T-helper 1 cell treated with Interleukin-12 subunit alpha and Interleukin-12 subunit beta and Interleukin-4 antibody, amounts not matched to agents 30 μg/mL and 1 μg/mL, for 36 hours (primary cell): ENCODE measurements around the gene ATP5F1C.
"Not testable (repeated sequence)": the region's sequence is repeated elsewhere in the genome, so short reads cannot be mapped to it uniquely, and the experiment has no call there.

Source experiments
- H3K27ac Mint-ChIP-seq: one replicate; pipeline ENCODE4 v1.8.0; 2021; ENCODE audit warnings: mild to moderate bottlenecking, mixed read lengths
- H3K27me3 Mint-ChIP-seq: one replicate; pipeline ENCODE4 v1.8.0; 2021; ENCODE audit warnings: low read depth, mixed read lengths
- H3K36me3 Mint-ChIP-seq: one replicate; pipeline ENCODE4 v1.8.0; 2021; ENCODE audit warnings: low read depth, mixed read lengths
- H3K4me1 Mint-ChIP-seq: one replicate; pipeline ENCODE4 v1.8.0; 2021; ENCODE audit warnings: low read depth, mixed read lengths
- H3K4me3 Mint-ChIP-seq: one replicate; pipeline ENCODE4 v1.8.0; 2021; ENCODE audit warnings: mild to moderate bottlenecking, moderate library complexity, mixed read lengths
- H3K9me3 Mint-ChIP-seq: one replicate; pipeline ENCODE4 v1.8.0; 2021; ENCODE audit warnings: mixed read lengths

The ATP5F1C gene

GRCh38 chr10:7811743-7812142 is 23.8 kb downstream of the ATP5F1C start:
- not testable (repeated sequence) for H3K4me3 Mint-ChIP-seq, H3K4me1 Mint-ChIP-seq, H3K27ac Mint-ChIP-seq, H3K9me3 Mint-ChIP-seq, H3K36me3 Mint-ChIP-seq
- H3K27me3 Mint-ChIP-seq = peaks cover 17% of the 10 kb centered on the region

- no peaks in the 10 kb centered on the region for H3K36me3 Mint-ChIP-seq
- no peak overlapping the region for H3K4me3 Mint-ChIP-seq
- no peak overlapping the region for H3K27ac Mint-ChIP-seq
- no peaks in the 10 kb centered on the region for H3K9me3 Mint-ChIP-seq
- peaks cover 27% of the 10 kb centered on the region for H3K27me3 Mint-ChIP-seq
- peaks cover 6% of the 10 kb centered on the region for H3K4me1 Mint-ChIP-seq
Observed at GRCh38 chr10:7813481-7813880, 25.5 kb downstream of the ATP5F1C start.

GRCh38 chr10:7817576-7817975 is 29.6 kb downstream of the ATP5F1C start:
- peaks cover 24% of the 10 kb centered on the region for H3K4me1 Mint-ChIP-seq
- H3K27me3 Mint-ChIP-seq = peaks cover 27% of the 10 kb centered on the region
- no peaks in the 10 kb centered on the region for H3K9me3 Mint-ChIP-seq
- peak overlapping the region; percentile 99 for H3K4me3 Mint-ChIP-seq
- H3K36me3 Mint-ChIP-seq = peaks cover 5% of the 10 kb centered on the region
- H3K27ac Mint-ChIP-seq = no peak overlapping the region

- peaks cover 27% of the 10 kb centered on the region for H3K27me3 Mint-ChIP-seq
- H3K9me3 Mint-ChIP-seq = no peaks in the 10 kb centered on the region
- peaks cover 5% of the 10 kb centered on the region for H3K36me3 Mint-ChIP-seq
- peaks cover 24% of the 10 kb centered on the region for H3K4me1 Mint-ChIP-seq
- peak overlapping the region; percentile 99 for H3K4me3 Mint-ChIP-seq
- H3K27ac Mint-ChIP-seq = peak overlapping the region; percentile 68
Observed at GRCh38 chr10:7817984-7818294, 30.0 kb downstream of the ATP5F1C start.

GRCh38 chr10:7818295-7819120 is 30.5 kb downstream of the ATP5F1C start, which contains the start of gene TAF3:
TSS of gene TAF3 (plus strand) at chr10:7818505. CDS start at chr10:7818710, 205 bp downstream.
- H3K36me3 Mint-ChIP-seq = peaks cover 5% of the 10 kb centered on the region
- H3K4me3 Mint-ChIP-seq = peak within 1 kb of the TSS; percentile 99
- H3K27me3 Mint-ChIP-seq = peaks cover 26% of the 10 kb centered on the region
- no peaks in the 10 kb centered on the region for H3K9me3 Mint-ChIP-seq
- H3K4me1 Mint-ChIP-seq = peaks cover 24% of the 10 kb centered on the region
- peak within 1 kb of the TSS; percentile 92 for H3K27ac Mint-ChIP-seq

- Mint-ChIP-seq H3K4me3 (peak overlapping the region; percentile 99), H3K27me3 (peaks cover 22% of the 10 kb centered on the region), H3K36me3 (peaks cover 5% of the 10 kb centered on the region), H3K27ac (peak overlapping the region; percentile 92), H3K4me1 (peaks cover 24% of the 10 kb centered on the region), H3K9me3 (no peaks in the 10 kb centered on the region)
Observed at GRCh38 chr10:7819121-7819460, 31.1 kb downstream of the ATP5F1C start.

- H3K4me1 Mint-ChIP-seq = peaks cover 19% of the 10 kb centered on the region
- H3K9me3 Mint-ChIP-seq = no peaks in the 10 kb centered on the region
- no peaks in the 10 kb centered on the region for H3K27me3 Mint-ChIP-seq
- H3K4me3 Mint-ChIP-seq = no peak overlapping the region
- H3K27ac Mint-ChIP-seq = no peak overlapping the region
- H3K36me3 Mint-ChIP-seq = peaks cover 21% of the 10 kb centered on the region
Observed at GRCh38 chr10:7824251-7824650, 36.3 kb downstream of the ATP5F1C start.

GRCh38 chr10:7826971-7827370 is 39.0 kb downstream of the ATP5F1C start:
- no peak overlapping the region for H3K4me3 Mint-ChIP-seq
- no peaks in the 10 kb centered on the region for H3K27me3 Mint-ChIP-seq
- H3K4me1 Mint-ChIP-seq = peaks cover 6% of the 10 kb centered on the region
- no peak overlapping the region for H3K27ac Mint-ChIP-seq
- H3K36me3 Mint-ChIP-seq = peaks cover 26% of the 10 kb centered on the region
- no peaks in the 10 kb centered on the region for H3K9me3 Mint-ChIP-seq

- peaks cover 10% of the 10 kb centered on the region for H3K4me1 Mint-ChIP-seq
- no peaks in the 10 kb centered on the region for H3K27me3 Mint-ChIP-seq
Observed at GRCh38 chr10:7829289-7829834, 41.4 kb downstream of the ATP5F1C start.

GRCh38 chr10:7832060-7832459 is 44.1 kb downstream of the ATP5F1C start:
- Mint-ChIP-seq H3K27ac (no peak overlapping the region), H3K9me3 (no peaks in the 10 kb centered on the region), H3K27me3 (no peaks in the 10 kb centered on the region), H3K4me3 (no peak overlapping the region), H3K4me1 (peaks cover 10% of the 10 kb centered on the region), H3K36me3 (peaks cover 25% of the 10 kb centered on the region)

More at GRCh38 chr10:7829289-7829834, 41.4 kb downstream of the ATP5F1C start:
- Mint-ChIP-seq H3K27ac (no peak overlapping the region), H3K9me3 (no peaks in the 10 kb centered on the region), H3K36me3 (peaks cover 28% of the 10 kb centered on the region), H3K4me3 (no peak overlapping the region)

GRCh38 chr10:7833210-7833609 is 45.2 kb downstream of the ATP5F1C start:
- Mint-ChIP-seq H3K4me3 (no peak overlapping the region), H3K36me3 (peaks cover 25% of the 10 kb centered on the region), H3K27me3 (no peaks in the 10 kb centered on the region), H3K27ac (no peak overlapping the region), H3K4me1 (peaks cover 7% of the 10 kb centered on the region), H3K9me3 (no peaks in the 10 kb centered on the region)

GRCh38 chr10:7834262-7834661 is 46.3 kb downstream of the ATP5F1C start:
- H3K27ac Mint-ChIP-seq = no peak overlapping the region
- H3K27me3 Mint-ChIP-seq = no peaks in the 10 kb centered on the region
- peaks cover 7% of the 10 kb centered on the region for H3K4me1 Mint-ChIP-seq
- H3K9me3 Mint-ChIP-seq = no peaks in the 10 kb centered on the region
- no peak overlapping the region for H3K4me3 Mint-ChIP-seq
- H3K36me3 Mint-ChIP-seq = peaks cover 26% of the 10 kb centered on the region

- Mint-ChIP-seq H3K27ac (no peak overlapping the region), H3K4me1 (peaks cover 4% of the 10 kb centered on the region), H3K4me3 (no peak overlapping the region), H3K9me3 (no peaks in the 10 kb centered on the region), H3K27me3 (no peaks in the 10 kb centered on the region), H3K36me3 (peaks cover 25% of the 10 kb centered on the region)
Observed at GRCh38 chr10:7836571-7836970, 48.6 kb downstream of the ATP5F1C start.

GRCh38 chr10:7846591-7846990 is 58.6 kb downstream of the ATP5F1C start:
- no peak overlapping the region for H3K27ac Mint-ChIP-seq
- H3K4me1 Mint-ChIP-seq = no peaks in the 10 kb centered on the region
- H3K36me3 Mint-ChIP-seq = peaks cover 3% of the 10 kb centered on the region
- H3K9me3 Mint-ChIP-seq = no peaks in the 10 kb centered on the region
- no peak overlapping the region for H3K4me3 Mint-ChIP-seq
- no peaks in the 10 kb centered on the region for H3K27me3 Mint-ChIP-seq

GRCh38 chr10:7853226-7853842 is 65.4 kb downstream of the ATP5F1C start:
- Mint-ChIP-seq H3K4me1 (peaks cover 7% of the 10 kb centered on the region), H3K4me3 (no peak overlapping the region), H3K27ac (no peak overlapping the region), H3K27me3 (no peaks in the 10 kb centered on the region), H3K36me3 (peaks cover 6% of the 10 kb centered on the region), H3K9me3 (peaks cover 2% of the 10 kb centered on the region)
